HG03025 (cell line): ENCODE measurements around the gene CNKSR3.

Source experiments
- ATAC-seq: cut with Tn5 transposase; IDR thresholded peaks from one replicate; pipeline ENCODE4 v1.9.1; 2021; ENCODE audit warnings: mild to moderate bottlenecking, moderate library complexity; ENCODE audit not compliant: unreplicated experiment, low FRiP score

The CNKSR3 gene

DNA sequence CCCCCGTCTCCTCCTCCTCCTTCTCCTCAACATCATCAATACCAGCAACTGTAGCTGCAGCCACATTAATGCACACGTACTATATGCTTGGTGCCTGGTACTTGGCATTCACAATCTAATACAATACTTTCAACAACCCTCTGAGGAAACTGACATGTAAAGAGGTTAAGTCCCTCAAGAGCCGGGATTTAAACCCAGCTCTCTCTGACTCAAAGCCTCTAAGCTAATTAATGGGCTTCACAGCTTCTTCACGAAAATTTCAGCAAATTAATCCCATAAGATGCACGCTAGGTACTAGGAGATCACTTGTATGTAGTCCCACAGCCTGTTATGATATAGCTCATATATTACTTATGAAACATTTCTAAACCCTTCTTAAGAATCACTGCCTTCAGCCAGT is 80.8 kb downstream of the CNKSR3 start:
- ATAC-seq, result no peak

DNA sequence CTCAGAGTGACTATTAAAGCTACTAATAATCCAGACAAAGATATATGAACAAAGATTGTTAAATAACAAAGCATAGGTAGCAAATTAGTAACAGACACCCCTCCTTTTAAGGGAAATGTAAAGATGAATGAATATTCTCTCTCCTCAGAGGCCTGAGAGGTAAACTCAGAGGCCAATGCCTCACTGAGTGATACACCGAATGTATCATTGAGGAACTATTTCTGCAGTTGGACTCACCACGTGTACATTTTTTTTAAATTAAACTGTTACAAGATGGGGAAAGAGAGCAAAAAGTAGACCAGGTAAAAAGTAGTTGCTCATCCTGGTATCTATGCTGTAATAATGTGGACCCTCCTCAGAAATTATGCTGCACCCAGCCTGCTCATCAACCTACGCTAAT is 81.6 kb downstream of the CNKSR3 start:
- no peak for ATAC-seq

DNA sequence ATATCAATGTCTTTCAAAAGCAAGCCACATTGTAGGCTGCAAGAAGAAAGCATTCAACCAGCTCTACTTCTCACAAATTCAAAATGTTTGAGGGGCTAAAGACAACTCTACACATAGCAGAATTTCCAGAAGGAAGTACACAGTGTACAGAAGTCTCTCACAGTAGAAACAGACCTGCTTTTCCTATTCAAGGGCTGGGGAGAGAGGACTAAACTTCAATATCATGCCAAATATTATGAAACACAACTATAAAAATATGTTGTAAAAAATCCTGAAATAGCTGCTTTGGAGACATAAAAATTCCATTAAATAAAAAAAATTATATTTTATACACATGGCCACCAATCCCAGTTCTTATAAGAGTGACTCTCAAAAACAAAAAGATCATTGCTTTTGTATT is 83.0 kb downstream of the CNKSR3 start:
- no peak for ATAC-seq

DNA sequence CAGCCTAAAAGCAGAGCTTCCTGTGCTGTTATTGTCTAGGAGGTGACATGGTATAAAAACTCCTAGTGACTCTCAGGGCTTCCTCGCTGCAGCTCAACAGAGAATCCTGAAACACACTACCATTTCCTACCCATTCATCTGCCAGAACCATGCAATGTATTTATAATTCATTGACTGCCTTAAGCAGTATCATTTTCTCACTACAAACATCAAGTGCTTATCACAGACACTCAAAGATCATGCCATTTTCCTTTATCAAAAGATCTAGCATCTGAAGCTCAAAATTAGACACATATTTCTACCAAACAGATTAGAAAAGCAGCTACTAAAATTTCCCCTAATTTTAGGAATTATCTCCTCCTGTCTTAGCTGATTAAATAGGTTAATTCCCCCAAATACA is 83.5 kb downstream of the CNKSR3 start:
- no peak for ATAC-seq

DNA sequence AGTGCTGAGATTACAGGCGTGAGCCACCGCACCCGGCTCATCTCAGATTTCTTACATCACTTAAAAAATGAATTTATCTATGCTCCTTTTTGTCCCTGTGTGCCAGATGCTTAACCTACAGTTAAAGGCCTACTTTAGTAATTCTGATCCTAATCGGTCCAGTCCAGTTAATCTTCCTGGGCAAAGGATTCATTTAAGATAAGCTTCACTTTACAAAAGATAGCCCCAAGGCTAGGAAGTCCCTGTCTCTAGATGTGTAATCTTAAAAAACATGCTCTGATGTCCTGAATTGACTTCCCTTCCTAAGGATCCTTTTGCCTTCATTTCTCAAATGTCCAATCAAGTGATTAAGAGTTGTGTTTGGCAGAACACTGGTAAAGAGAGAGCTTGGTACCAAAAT is 85.5 kb downstream of the CNKSR3 start:
- no peak for ATAC-seq

DNA sequence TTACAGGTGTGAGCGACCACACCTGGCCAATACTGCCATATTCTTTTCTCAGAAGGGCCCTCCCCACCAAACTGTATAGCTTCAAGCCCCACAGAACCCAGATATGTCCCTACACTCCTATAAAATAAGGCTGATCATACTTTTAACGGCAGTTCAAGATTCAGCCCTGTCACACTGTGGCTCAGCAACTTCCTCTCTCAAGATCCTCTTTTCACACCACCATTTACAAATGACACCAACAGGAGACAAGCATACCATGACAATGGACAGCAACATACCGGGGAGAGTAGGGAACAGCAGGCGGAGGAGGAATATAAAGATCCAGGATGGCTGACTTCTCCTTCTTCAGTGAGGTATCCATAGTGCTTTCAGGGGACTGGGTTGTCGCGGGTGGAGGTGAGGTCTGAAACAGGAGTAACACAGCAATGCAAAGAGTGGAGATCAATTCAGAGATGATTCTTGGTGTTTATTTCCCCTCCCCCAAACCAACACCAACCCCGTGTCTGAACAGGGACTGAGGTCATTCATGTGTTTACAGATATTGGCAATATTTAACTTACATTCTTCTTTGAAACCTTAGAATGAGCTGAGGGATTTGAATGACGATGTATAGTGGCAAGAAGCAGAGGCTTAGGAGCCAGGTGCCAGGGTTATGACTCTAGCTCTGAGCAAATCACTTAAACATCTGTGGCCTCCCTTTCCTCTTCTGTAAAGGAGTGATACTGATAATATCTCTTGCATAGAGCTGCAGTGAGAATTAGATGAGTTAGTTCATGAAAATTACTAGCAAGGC is 96.3 kb downstream of the CNKSR3 start:
- no peak for ATAC-seq

DNA sequence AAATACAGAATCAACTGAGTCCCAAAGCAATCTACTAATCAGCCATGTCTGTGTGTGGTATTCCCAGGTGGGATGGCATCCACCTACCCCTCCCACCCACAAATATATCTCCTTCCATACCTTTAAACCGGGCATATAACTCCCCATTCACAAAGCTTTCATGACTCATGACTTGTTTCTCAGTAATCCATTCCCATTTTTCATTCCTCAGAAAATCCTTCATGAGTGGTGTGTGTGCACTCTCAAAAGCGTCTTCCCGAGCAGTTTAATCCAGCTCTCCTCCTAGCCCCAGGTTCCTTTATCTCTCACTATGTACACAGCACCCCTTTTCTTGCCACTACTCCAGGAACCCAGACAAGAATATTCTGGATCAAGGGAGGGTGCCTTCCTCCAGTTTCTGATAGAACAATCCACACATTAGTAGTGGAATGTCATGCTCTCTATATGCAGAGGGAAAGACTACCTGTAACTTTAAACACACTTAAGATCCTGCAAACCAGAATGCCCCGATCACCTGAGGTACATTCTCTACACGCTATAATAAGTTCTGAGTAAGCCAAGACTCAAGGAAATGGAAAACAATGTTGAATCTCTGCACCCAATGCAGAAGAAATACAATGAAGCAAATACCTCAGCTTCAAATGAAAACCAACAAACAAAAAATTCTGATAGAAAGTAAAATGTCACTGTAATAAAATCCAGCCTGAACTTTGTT is 98.2 kb downstream of the CNKSR3 start:
- ATAC-seq, result no peak

DNA sequence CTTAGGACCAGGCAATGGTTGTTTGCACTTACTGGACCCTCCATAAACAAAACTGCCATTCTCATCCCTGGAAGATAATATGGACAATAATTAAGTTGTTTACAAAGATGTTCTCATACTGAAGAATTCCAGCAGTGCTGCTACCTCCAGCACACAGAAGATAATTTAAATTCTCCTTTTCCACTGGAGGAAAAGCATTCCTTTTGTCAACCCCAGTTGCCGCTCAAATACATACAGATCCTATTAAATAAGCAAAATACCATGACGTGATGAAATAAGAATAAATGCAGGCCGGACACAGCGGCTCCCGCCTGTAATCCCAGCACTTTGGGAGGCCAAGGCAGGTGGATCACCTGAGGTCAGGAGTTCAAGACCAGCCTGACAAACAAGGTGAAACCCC is 99.4 kb downstream of the CNKSR3 start:
- no peak for ATAC-seq

DNA sequence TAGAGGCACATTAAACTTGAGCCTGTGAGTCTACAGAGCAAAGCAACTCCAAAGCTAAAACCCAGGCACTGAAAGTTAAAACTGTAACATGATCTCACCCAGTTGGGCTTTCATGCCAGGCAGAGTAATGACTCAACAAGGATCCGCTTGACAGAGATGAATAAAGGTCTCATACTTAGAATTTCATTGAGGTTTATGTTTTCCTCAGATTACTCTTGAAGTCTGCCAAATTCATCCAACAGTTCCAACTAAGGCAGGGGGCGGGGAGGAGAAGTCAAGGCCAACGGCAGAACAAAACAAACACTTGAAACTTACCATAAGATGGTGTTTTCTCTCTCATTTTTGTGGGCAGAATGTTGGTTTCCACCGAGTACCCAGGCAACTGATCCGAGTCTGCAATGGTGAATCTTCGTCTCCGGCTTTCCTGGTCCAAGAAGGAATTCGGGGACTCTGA is 99.8 kb downstream of the CNKSR3 start:
- no peak for ATAC-seq

DNA sequence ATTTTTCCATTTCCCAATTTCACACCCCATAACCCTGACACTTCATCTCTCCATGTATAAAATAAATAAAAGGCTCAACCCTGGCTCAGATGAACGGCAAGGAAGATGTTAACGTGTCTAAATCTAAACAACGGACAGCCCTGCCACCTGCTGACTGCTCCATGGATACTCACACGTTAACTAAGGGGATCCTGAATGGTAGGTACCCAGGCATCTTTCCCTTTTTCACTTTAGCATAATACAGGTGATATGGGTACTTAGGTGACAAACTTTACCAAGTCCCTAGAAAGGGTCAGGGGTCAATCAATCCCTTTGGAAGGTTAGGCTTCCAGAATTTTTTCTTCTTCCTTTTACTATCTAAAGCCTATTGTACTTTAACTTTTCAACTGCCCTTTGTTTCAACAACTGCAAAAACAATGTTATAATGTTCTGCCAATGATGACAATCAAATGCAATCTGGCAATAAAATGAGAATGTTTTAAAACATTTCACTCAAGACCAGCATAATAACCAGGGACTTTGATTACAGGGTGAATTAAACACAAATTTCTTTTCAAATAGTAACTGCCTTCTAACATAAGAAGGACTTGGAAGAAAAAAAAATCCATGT is 101.5 kb downstream of the CNKSR3 start:
- no peak for ATAC-seq

DNA sequence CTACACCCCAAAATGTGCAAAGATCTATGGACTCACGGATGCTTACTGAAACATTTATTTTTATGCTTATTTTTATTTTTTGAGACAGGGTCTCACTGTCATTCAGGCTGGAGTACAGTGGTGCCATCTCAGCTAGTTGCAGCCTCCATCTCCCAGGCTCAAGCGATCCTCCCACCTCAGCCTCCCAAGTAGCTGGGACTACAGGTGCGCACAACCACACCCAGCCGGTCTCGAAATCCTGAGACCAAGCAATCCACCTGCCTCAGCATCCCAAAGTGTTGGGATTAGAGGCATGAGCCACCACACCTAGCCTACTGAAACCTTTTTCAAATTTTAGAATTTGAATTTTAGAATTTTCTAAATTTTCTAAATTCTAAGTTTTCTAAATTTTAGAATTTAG is 103.0 kb downstream of the CNKSR3 start:
- no peak for ATAC-seq

DNA sequence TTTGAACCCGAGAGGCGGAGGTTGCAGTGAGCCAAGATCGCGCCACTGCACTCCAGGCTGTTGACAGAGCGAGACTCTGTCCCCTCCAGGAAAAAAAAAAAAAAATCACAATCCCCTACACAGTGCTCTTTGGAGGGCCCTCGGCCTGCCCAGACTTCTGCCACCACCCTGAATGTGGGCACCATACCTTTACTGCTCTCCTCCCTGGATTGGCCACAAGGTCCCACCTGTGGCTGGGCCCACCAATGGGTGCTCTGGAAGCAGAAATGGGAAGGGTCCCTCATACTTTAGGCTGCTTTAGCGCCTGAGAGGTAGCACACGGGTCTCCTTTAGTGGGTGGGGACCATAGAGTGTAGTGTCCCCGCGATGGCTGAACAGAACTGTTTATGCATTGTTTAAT is 103.6 kb downstream of the CNKSR3 start:
- ATAC-seq, result no peak

DNA sequence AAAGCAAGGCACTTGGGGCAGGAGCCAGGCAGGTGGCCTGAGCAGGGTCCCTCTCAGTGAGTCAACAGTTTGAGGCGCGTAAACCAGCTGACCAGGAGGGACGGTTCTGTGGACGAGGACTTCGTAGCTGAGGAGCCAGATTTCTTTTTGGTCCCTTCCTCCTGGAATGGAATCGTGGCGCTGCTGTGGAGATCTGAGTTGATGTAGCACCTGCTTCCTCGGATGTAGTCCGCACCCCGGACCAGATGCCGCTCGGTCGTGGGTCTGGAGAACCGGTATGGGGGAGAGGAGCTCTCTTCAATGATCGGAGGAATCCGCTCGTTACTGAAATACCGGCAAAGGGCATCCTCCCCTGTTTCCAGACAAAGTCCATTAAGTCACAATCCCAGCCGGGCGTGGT is 104.2 kb downstream of the CNKSR3 start:
- ATAC-seq, result no peak

DNA sequence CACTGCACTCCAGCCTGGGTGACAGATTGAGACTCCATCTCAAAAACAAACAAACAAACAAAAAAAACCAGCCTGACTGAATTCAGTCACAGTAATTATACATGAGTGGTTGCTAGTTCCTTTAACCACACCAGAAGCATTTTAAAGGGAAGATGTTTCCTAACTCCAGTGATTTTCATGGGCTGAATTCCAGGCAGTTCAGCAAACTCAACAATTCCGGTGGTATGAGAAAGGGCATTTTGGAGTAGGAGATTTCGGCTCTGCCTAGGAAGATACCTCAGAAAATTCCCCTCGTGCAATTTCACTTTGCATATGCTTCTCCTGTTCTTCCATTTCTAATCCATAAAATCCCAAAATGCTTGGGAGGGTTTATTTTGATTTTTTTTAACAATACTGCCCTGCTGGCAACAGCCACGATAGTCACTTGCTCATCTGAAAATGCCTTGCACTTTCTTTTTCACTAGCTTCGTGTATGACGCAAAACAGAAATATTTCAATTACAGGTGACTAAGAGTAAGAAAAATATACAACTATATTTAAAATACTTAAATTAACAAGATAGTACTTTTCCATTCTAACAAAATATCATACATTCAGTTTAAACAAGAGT is 105.6 kb downstream of the CNKSR3 start:
- no peak for ATAC-seq

DNA sequence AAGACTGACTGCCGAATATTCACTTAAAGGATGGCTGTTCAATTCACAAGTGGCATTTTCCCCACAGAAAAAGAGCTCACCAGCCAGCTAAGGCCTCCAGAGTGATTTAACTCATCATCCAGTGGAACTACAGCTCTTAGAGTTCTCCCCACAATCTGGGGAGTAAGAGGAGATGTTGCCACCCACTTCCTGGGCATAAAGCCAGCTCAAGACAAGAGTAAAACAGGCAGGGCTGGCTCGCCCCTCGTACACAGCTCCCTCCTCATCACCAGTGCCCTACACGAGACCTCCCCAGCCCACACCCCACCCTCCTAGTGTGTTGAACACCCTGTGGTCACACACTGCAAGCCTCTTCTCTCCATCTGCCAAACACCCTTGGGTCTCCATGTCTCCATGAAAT is 106.7 kb downstream of the CNKSR3 start:
- no peak for ATAC-seq

DNA sequence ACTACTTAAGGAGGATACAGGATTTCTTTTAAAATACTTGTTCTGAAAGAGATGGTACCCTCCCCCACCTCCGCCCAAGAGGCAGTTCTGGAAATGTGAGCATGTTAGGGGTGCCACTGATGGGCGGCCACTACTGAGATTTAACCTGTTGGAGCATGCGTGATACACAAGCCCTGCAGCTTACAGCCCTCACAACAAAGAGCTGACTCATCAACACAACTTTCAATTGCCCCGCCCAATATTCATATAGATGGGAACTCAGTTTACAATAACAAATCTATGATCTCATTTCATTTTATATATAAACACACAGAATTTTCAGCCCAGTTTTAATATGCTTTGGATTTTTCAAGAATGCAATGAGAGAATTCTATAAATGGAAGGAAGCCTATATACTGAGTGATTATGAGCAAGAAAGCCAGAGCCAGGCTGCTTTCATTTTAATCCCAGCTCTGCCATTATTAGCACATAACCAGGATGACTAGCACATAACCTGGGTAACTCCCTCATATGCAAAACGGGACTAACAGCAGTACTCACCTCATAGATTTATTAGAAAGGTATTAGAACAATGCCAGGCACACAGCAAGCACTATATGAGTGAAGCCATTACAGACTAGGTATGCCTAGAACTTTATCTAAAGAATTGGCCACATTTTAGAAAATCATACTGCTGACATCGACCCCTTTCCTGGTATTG is 108.3 kb downstream of the CNKSR3 start:
- ATAC-seq, result no peak

DNA sequence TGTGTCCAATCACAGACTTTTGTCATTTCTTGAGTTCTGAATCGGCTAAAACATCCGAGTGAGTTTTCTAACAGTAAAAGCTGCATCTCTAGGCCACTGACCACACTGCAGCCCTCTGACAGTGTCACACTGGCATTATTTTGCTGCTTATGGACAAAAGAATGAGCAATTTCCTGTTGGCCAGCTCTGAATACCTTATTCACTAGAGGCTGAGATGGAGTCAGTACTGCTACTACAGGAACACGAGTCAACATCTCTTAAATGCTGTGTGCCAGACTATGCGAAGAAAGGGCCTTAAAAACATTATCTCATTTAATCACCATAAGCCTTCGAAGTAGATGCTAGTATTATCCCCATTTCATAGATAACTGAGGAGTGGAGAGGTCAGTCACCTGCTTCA is 111.4 kb downstream of the CNKSR3 start:
- ATAC-seq, result no peak

DNA sequence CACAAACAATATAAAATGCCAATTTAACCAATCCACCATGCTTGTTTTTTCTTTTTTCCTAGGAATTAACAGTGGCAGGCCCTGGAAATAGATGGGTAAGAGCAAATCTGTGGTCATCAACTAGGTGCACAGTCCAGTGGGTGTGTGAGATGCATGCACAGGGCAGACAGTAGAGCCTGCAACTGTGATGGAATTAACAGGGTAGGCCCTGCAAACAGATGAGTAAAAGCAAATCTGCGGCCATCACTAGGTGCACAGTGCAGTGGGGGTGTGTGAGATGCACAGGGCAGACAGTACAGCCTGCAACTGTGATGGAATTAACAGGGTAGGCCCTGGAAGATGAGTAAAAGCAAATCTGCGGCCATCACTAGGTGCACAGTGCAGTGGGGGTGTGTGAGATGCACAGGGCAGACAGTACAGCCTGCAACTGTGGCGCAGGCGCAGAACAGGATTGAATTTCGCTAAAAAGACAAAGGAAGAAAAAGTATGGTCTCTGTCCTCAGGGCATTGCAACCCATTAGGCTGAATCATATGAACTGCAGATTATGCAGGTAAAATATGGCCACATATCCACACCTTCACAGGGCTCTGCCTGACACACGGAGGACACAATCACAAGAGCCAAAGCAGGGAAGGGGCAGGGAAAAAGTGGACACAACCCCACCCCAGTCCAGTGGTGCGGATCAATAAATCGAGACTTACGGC is 112.8 kb downstream of the CNKSR3 start:
- no peak for ATAC-seq

DNA sequence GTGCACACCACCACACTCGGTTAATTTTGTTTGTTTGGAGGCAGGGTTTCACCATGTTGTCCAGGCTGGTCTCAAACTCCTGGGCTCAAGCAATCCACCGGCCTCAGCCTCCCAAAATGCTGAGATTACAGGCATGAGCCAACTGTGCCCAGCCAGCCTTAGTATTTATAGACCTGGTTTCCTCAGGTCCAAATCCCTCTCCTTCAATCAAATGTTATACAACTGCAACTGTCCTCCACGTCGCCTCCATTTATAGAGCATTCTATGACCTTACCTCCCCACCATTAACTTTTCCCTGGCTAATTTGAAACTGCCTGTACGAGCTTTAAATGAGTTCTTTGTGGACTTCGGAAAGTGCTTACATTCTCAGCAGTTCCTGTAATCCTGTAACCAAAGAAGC is 114.6 kb downstream of the CNKSR3 start:
- ATAC-seq, result no peak

DNA sequence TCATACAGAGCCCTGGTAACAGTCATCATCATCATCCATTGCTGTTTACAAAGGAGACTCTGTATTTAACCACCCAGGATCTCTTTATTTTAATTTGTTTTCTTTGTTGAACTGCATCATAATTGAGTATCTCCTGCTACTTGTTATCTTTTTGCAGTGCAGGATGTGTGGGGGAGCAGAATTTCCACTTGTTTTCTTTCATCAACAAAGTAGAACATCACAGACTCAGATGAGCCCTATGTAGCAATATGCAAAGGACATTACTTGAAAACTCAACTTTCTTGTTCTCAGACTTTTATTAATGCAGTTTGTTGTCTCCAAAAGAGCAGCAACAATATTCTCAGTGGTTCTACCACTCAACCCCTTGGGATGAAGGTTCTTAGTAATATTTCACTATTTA is 115.2 kb downstream of the CNKSR3 start:
- ATAC-seq, result no peak
